Mucosa of stomach (tissue), 1 donor: ENCODE results near the gene ATP9A.
"Not testable (repeated sequence)": the region's sequence is repeated elsewhere in the genome, so short reads cannot be mapped to it uniquely, and the experiment has no call there.

Source experiments
- H3K27me3 ChIP-seq: one replicate; pipeline ENCODE4 v1.7.0; 2013; ENCODE audit warnings: mild to moderate bottlenecking, low read length; ENCODE audit not compliant: control insufficient read depth, insufficient read depth
- H3K36me3 ChIP-seq: one replicate; pipeline ENCODE4 v1.7.0; 2013; ENCODE audit warnings: low read length; ENCODE audit not compliant: control insufficient read depth, insufficient read depth
- H3K4me1 ChIP-seq: one replicate; pipeline ENCODE4 v1.7.0; 2013; ENCODE audit warnings: mild to moderate bottlenecking, low read length; ENCODE audit not compliant: control insufficient read depth, insufficient read depth
- H3K4me3 ChIP-seq: one replicate; pipeline ENCODE4 v1.7.0; 2013; ENCODE audit warnings: low read length
- H3K9ac ChIP-seq: one replicate; pipeline ENCODE4 v1.7.0; 2013; ENCODE audit warnings: mild to moderate bottlenecking, low read length, moderate library complexity
- H3K9me3 ChIP-seq: one replicate; pipeline ENCODE4 v1.7.0; 2013; ENCODE audit warnings: mild to moderate bottlenecking, low read length, moderate library complexity; ENCODE audit not compliant: control insufficient read depth
- donor health status: Pancreatic carcinoma.

ATP9A gene

DNA sequence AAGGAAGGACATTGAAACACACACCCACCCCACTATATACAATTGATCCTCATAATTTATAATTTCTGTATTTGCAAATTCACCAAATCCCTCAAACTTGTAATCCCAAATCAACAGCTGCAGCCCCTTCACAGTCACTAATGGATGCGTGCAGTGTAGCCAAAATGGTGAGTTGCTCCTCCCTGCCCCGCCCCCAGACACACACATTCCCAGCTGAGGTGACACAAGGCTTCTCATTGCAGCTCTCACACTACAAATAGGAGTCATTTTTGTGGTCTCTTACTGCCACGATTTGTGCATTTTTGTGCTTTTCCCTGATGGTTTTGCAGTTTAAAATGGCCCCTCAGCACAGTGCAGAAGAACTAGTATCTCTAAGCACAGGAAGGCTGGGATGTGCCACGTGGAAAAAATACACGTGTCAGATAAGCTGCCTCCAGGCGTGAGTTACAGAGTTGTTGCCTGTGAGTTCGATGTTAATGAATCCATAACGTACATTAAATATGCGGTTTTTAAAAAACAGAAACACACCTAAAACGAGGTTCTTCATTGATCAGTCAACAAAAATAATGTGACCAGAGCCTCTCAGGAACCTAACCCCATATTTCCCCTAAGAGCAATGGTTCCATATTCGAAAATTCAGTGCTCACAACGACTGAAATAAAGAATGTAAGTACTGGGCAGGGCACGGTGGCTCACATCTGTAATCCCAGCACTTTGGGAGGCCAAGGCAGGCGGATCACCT is 8.2 kb downstream of the ATP9A start:
- no peak overlapping the region for H3K9ac ChIP-seq
- H3K9me3 ChIP-seq = no peaks in the 10 kb centered on the region
- H3K4me1 ChIP-seq = peaks cover 47% of the 10 kb centered on the region
- H3K27me3 ChIP-seq = no peaks in the 10 kb centered on the region
- no peaks in the 10 kb centered on the region for H3K36me3 ChIP-seq
- H3K4me3 ChIP-seq = no peak overlapping the region

DNA sequence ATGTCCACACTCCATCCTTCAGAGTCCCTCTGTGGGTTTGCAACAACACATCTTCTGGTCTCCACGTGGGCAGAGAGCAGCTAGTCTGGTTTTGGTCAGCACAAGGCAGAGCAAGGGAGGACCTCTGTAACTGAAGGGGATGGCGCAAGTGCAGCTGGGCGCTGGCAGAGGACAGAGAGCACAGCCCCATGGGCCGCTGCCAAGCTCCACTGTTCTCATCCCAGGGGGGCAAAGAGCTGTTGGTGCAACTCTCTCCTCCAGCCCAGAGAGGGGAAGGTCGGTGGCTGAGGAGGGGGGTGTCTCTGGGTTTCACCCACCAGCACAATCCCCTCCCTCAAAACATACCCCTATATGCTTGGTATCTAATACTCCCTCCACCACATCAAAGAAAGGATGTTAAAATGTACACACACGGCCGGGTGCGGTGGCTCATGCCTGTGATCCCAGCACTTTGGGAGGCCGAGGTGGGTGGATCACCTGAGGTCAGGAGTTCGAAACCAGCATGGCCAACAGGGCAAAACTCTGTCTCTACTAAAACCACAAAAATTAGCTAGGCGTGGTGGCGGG is 9.1 kb downstream of the ATP9A start:
- H3K27me3 ChIP-seq = no peaks in the 10 kb centered on the region
- no peak overlapping the region for H3K4me3 ChIP-seq
- H3K36me3 ChIP-seq = no peaks in the 10 kb centered on the region
- peaks cover 47% of the 10 kb centered on the region for H3K4me1 ChIP-seq
- no peak overlapping the region for H3K9ac ChIP-seq
- no peaks in the 10 kb centered on the region for H3K9me3 ChIP-seq

DNA sequence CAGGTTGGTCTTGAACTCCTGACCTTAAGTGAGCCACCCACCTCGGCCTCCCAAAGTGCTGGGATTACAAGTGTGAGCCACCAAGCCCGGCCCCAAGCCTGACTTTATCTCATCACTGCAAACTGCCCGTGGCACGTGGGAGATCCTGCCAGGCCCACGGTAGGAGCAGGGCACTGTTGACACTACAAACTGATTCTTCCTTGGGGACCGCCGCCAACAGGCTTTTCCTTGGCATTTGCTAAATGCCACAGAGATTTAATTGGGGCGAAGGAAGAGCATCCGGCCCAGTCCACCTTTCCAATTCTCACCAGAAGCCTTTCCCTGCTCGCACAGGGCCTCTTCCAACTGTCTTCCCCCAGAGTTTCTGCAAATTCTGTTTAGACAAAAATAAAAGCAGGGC is 11.0 kb downstream of the ATP9A start:
- Histone ChIP-seq H3K9me3 (no peaks in the 10 kb centered on the region), H3K36me3 (no peaks in the 10 kb centered on the region), H3K9ac (no peak overlapping the region), H3K27me3 (no peaks in the 10 kb centered on the region), H3K4me3 (no peak overlapping the region), H3K4me1 (peaks cover 59% of the 10 kb centered on the region)

DNA sequence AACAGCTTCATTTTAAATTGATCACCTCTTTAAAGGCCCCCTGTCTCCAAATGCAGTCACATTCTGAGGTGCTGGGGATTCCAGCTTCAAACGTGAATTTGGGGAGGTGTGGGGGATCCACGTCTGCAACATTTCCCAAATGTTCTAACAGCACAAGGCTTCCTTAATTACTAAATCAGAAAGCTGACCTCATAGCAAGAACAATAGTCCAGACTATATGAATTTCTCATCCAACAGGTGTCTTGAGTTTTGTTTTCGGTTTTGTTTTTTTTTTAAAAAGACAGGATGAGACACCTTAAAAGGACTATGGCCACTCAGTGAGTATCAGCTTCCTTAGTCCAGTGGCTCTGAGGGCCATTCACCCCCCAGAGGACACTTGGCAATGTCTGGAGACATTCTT is 11.5 kb downstream of the ATP9A start:
- H3K36me3 ChIP-seq = no peaks in the 10 kb centered on the region
- no peaks in the 10 kb centered on the region for H3K27me3 ChIP-seq
- H3K4me1 ChIP-seq = peaks cover 61% of the 10 kb centered on the region
- H3K9ac ChIP-seq = no peak overlapping the region
- H3K4me3 ChIP-seq = no peak overlapping the region
- H3K9me3 ChIP-seq = no peaks in the 10 kb centered on the region

DNA sequence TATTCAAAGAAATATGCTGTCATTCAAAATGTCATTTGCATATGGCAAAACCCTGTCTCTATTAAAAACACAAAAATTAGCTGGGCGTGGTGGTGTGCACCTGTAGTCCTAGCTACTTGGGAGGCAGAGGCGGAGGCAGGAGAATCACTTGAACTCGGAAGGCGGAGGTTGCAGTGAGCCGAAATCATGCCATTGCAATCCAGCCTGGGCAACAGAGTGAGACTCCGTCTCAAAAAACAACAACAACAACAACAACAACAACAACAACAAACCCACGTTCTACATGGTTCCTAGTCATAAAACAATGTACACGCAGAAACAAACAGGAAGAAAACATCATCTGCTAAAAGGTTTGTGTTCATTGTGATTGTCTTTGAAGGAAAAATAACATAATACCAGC is 15.0 kb downstream of the ATP9A start:
- peaks cover 52% of the 10 kb centered on the region for H3K4me1 ChIP-seq
- not testable (repeated sequence) for H3K9me3 ChIP-seq, H3K9ac ChIP-seq

DNA sequence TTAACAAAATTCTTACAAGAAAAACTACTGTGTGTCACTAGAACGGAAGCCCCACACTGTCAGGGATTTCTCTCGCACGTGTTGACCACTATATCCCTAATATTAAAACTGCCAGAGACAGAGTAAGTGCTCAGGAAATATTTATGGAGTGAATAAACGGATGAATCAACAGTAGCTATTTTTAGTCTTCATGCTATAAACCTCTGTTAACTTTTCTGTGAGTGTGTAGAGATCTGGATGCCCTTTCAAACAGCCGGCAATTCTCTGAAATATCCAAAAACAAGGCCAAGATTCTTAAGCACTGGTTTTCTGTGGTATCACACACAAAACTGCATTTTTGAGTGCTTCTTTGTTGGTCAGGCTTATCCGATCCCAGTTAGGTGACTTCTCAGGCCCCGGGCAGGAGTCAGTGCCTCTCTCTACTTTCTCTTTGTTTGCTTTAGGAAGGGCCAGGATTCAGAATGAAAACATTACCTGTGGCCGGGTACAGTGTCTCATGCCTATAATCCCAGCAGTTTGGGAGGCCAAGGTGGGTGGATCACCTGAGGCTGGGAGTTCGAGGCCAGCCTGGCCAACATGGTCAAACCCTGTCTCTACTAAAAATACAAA is 15.7 kb downstream of the ATP9A start:
- Histone ChIP-seq H3K4me3 (no peak overlapping the region), H3K9me3 (no peaks in the 10 kb centered on the region), H3K27me3 (no peaks in the 10 kb centered on the region), H3K36me3 (no peaks in the 10 kb centered on the region), H3K9ac (peak overlapping the region; percentile 54), H3K4me1 (peaks cover 50% of the 10 kb centered on the region)

More for the DNA sequence above, 15.0 kb downstream of the ATP9A start:
- H3K27me3 ChIP-seq, H3K4me3 ChIP-seq, H3K36me3 ChIP-seq: not testable (repeated sequence)

DNA sequence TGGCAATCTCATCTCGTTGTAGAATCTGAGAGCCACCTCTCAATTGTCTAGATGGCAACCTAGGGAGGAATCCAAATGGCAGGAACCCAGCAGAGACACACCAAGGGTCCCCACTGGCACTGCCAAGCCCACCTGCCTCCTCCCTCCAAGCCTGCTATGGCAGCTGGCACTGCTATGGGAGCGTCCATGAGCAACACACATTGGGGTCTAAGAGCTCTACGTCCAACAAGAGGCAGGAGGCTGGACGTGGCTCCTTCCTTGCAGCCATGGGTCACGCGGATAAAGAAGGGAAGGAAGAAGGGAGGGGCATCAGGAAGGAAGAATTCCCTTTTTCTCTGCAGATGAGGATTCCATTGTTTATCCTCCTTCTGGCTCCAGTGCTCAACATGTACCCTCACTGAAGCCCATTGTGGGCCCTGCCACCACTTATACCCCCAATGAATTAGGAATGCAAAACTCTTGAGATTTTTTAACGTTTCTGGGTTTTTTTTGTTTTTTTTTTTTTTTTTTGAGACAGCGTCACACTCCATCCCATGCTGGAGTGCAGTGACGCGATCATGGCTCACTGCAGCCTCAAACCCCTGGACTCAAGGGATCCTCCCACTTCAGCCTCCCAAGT is 17.3 kb downstream of the ATP9A start:
- Histone ChIP-seq H3K4me3 (no peak overlapping the region), H3K36me3 (no peaks in the 10 kb centered on the region), H3K9ac (peak overlapping the region; percentile 65), H3K9me3 (no peaks in the 10 kb centered on the region), H3K4me1 (peaks cover 47% of the 10 kb centered on the region), H3K27me3 (no peaks in the 10 kb centered on the region)

DNA sequence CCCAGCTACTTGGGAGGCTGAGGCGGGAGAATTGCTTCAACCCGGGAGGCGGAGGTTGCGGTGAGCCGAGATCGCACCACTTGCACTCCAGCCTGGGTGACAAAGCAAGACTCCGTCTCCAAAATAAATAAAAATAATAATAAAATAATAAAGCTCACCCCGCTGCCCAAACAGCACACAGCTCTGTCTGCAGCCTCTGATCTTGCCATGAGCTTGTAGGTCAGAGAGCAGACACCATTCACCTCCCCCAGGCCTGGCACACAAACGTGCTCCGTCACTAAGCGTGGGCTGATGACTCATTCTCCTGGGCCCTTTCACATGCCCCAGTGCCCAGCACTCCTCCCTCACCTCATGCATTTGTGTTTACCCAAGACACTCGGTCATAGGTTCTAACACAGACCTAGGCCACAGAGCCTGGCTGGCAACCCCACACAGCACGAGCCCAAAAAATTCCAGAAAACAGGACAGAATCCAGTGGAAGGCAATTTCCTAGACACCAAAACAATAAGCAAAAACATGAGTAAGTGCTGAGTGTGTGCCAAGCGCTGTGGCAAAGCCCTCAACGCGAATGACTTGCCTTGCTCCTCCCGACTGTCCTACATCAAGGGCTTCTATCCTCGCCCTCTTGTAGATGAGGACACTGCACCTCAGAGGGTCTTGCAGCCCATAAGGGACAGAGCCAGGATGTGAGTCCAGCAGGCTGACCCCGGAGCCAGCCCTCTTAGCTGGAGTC is 18.0 kb downstream of the ATP9A start:
- no peaks in the 10 kb centered on the region for H3K36me3 ChIP-seq
- H3K9me3 ChIP-seq = no peaks in the 10 kb centered on the region
- H3K4me1 ChIP-seq = peaks cover 51% of the 10 kb centered on the region
- H3K9ac ChIP-seq = peak overlapping the region; percentile 65
- H3K27me3 ChIP-seq = no peaks in the 10 kb centered on the region
- H3K4me3 ChIP-seq = no peak overlapping the region

DNA sequence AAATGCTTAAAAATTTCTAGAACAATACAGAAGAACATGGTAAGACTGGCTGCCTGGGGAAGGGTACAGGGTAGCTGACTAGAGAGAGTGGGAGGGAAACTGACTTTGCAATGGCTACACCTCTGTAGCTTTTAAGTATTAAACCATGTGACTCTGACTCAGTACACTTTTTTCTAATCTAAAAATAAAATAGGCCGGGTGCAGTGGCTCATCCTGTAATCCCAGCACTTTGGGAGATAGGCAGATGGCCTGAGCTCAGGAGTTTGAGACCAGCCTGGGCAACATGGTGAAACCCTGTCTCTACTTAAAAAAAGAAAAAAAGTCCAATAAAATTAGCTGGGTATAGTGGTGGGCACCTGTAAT is 18.5 kb downstream of the ATP9A start:
- Histone ChIP-seq H3K27me3 (no peaks in the 10 kb centered on the region), H3K4me3 (no peak overlapping the region), H3K9me3 (no peaks in the 10 kb centered on the region), H3K36me3 (no peaks in the 10 kb centered on the region), H3K9ac (peak overlapping the region; percentile 32), H3K4me1 (peaks cover 56% of the 10 kb centered on the region)

DNA sequence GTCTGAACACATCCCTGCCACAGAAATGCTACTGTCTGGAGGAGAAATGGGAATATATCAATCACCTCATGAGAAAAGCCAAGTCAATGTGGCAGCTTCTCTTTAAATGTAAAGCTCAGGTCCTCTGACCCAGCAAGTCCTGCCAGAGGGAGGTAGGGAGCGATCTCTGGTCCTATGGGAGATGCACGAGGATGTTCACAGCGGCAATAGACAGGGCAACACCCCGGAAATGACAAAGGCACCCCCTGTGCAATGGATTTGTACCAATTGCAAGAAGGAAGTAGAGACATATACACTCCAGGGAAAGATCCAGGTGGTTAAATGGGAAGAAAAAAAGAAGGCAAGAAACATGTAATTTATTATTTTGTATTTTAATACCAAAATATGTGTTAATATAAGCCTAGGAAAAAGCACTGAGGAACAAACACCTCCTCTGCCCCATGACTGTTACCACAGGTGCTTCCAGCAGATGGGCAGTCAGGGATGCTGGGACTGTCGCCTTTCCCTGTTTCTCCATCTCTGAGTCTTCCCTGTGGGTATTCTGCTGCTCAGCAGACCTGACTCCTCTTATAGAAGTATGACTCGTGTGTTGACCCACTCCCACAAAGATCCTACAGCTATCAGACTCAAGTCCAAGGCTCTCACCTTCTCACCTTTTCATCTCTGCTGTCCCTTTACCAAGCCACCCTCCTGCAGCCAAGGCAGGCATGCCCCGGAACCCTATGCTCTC is 20.8 kb downstream of the ATP9A start:
- H3K4me3 ChIP-seq = no peak overlapping the region
- H3K36me3 ChIP-seq = no peaks in the 10 kb centered on the region
- H3K4me1 ChIP-seq = peaks cover 63% of the 10 kb centered on the region
- no peaks in the 10 kb centered on the region for H3K9me3 ChIP-seq
- H3K9ac ChIP-seq = peak overlapping the region; percentile 17
- no peaks in the 10 kb centered on the region for H3K27me3 ChIP-seq

DNA sequence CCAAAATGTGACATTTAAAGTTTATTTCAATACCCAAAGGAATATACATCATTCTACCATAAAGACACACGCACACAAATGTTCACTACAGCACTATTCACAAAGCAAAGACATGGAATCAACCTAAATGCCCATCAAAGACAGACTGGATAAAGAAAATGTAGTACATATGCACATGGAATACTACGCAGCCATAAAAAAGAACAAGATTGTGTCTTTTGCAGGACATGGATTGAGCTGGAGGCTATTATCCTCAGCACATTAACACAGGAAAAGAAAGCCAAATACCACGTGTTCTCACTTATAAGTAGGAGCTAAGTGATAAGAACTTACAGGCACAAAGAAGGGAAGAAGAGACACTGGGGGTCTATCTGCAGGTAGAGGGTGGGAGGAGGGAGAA is 22.4 kb downstream of the ATP9A start:
- Histone ChIP-seq H3K9me3 (no peaks in the 10 kb centered on the region), H3K36me3 (no peaks in the 10 kb centered on the region), H3K4me1 (peaks cover 64% of the 10 kb centered on the region), H3K27me3 (no peaks in the 10 kb centered on the region), H3K4me3 (no peak overlapping the region), H3K9ac (no peak overlapping the region)
